GM23338 (cell line): ENCODE measurements around the gene PHF21A. TPM values are rescaled to one million over a fixed set of nuclear protein-coding genes. Genes with fewer than 3 reads are reported as not detected.

Source experiments
- POLR2AphosphoS5 ChIP-seq: IDR thresholded peaks from 2 replicates; pipeline ENCODE4 v1.6.1; 2016; ENCODE audit warnings: antibody characterized with exemption, low read depth
- REST ChIP-seq: IDR thresholded peaks from one replicate; pipeline ENCODE4 v1.6.1; 2018; ENCODE audit warnings: antibody characterized with exemption; ENCODE audit not compliant: unreplicated experiment
- ZNF114 ChIP-seq: fragments of 250-450 bp; sonication (Bioruptor Pico); IDR thresholded peaks from 2 replicates; pipeline ENCODE4 v1.5.0; 2020; ENCODE audit warnings: mild to moderate bottlenecking, moderate library complexity
- ZNF462 ChIP-seq: fragments of 250-450 bp; sonication (Bioruptor Pico); IDR thresholded peaks from 2 replicates; pipeline ENCODE4 v1.5.0; 2020; ENCODE audit warnings: mild to moderate bottlenecking, moderate library complexity
- polyA plus RNA-seq: library from polyadenylated mRNA; unstranded; fragments of >200 nt; fragmentation: Nextera tagmentation; extraction: Ambion mirVana; gene quantifications from 2 replicates; pipeline ENCODE4 v1.2.1, GENCODE V29; 2016
- total RNA-seq: library from RNA; depleted of rRNA; stranded (reverse); fragments of >200 nt; shearing (Covaris generic); gene quantifications from 2 replicates; pipeline ENCODE4 v1.2.3, GENCODE V29; 2014
- TF ChIP-seq, protein P1 (sequence below): IDR thresholded peaks from 2 replicates; pipeline ENCODE4 v1.6.1; 2016; ENCODE audit warnings: antibody characterized with exemption

Gene PHF21A
- total and polyA plus RNA-seq, 2 experiments from 2014 or later = 21.7 to 23.6 TPM

DNA sequence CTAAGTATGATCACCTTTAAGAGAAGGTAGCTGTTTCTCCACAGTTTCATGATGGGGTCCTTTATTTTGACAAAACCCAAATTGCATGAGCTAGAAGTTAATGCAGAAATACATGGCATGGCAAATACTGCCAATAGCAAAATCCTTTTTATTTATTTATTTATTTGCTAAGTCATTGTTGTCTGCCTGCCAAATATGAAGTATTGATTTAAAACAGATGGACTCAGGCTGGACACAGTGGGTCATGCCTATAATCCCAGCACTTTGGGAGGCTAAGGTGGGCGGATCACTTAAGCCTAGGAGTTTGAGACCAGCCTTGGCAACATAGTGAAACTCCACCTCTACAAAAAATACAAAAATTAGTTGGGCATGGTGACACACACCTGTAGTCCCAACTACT is 146.4 kb downstream of the PHF21A start (continued):
- no peak for TF ChIP-seq ZNF462 (CRISPR knock-in tag)
- TF ChIP-seq POLR2AphosphoS5 = no peak
- TF ChIP-seq REST = no peak
- no peak for TF ChIP-seq ZNF114 (CRISPR knock-in tag)
- TF ChIP-seq, protein P1, sequence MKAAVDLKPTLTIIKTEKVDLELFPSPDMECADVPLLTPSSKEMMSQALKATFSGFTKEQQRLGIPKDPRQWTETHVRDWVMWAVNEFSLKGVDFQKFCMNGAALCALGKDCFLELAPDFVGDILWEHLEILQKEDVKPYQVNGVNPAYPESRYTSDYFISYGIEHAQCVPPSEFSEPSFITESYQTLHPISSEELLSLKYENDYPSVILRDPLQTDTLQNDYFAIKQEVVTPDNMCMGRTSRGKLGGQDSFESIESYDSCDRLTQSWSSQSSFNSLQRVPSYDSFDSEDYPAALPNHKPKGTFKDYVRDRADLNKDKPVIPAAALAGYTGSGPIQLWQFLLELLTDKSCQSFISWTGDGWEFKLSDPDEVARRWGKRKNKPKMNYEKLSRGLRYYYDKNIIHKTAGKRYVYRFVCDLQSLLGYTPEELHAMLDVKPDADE = no peak
